AG09319 (cell line): ENCODE measurements around the gene MBP.

Source experiments
- DNase-seq: peaks from one replicate; pipeline ENCODE4 v3.0.0-alpha.2; 2010; ENCODE audit warnings: low read depth; ENCODE audit errors: extremely low read depth
- TF ChIP-seq, protein P1 (sequence below): IDR thresholded peaks from 2 replicates; pipeline ENCODE4 v1.5.1; 2011; ENCODE audit warnings: low read depth, mild to moderate bottlenecking, inconsistent platforms, low read length, moderate library complexity

Gene MBP

DNA sequence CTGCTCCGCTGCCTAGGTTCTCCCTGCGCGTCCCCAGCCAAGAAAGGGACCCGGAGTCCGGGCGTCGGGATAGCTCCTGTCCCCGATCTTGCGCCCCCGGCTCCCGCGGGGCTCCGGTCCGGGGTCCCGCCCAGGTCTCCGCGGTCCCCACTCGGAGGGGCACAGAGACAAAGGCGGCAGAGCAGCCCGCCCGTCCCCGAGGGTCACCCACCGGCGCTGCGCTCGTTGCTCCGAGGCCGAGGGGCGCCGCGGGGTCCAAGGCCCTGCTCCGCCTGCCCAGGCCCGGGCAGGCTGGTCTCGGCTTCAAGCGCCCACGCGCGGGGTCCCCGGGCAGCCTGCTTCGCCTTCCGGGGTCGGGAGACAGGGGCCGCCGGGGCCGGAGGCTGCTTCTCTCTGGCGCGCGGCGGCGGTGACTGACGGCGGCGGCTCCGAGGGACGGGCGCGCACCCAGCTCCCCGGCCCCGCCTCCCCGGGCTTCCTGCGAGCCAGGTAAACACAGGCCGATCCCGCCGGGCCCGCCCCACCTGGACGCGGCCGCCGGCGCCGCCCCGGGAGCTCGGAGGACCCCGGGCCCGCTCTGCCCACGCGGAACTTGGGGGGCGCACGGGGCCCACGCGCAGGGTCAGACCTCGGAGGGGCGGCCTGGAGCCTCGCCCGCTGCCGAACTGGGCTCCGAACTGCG, at the start of gene MBP:
TSS of gene MBP (minus strand) at position 415 of the 682 bp plus-strand sequence. CDS start 27,522 bp downstream, outside the sequence.
- TF ChIP-seq, protein P1, sequence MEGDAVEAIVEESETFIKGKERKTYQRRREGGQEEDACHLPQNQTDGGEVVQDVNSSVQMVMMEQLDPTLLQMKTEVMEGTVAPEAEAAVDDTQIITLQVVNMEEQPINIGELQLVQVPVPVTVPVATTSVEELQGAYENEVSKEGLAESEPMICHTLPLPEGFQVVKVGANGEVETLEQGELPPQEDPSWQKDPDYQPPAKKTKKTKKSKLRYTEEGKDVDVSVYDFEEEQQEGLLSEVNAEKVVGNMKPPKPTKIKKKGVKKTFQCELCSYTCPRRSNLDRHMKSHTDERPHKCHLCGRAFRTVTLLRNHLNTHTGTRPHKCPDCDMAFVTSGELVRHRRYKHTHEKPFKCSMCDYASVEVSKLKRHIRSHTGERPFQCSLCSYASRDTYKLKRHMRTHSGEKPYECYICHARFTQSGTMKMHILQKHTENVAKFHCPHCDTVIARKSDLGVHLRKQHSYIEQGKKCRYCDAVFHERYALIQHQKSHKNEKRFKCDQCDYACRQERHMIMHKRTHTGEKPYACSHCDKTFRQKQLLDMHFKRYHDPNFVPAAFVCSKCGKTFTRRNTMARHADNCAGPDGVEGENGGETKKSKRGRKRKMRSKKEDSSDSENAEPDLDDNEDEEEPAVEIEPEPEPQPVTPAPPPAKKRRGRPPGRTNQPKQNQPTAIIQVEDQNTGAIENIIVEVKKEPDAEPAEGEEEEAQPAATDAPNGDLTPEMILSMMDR, result no peak
- DNase-seq, result no peak

DNA sequence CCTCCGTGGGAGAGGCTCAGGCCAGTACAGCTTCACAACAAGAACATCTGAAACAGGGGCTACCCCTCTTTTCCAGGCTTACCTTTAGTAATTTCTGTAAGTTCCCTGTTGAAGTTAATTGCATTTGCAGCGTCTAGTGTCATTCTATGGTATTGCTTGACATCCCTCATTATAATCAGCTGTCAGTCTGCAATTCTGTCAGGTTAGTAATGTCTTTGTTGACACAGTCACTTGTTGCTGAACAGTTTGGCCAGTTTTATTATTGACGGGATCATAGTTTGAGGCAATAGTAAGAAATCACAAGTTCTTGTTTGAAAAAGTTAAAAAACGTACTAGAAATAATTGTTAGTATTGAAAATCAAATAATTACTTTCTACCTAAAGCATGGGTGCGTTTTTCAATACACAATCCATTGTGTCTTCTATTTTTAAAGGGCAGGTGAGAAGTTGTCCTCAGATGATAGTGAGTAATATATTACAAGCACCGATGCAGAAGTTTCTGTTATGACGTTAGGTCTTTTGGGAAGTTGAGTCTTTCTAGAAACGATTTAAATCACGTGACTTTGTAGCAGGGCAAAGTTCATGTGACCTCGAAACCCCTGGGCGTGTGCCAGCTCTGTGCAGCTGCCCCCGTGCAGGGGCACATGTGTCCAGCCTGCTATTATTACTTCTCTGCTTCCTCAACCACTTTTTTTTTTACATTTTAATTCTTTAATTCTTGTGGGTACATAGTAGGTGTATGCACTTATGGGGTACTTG, 49.5 kb upstream of the MBP start:
- TF ChIP-seq, protein P1, result no peak

DNA sequence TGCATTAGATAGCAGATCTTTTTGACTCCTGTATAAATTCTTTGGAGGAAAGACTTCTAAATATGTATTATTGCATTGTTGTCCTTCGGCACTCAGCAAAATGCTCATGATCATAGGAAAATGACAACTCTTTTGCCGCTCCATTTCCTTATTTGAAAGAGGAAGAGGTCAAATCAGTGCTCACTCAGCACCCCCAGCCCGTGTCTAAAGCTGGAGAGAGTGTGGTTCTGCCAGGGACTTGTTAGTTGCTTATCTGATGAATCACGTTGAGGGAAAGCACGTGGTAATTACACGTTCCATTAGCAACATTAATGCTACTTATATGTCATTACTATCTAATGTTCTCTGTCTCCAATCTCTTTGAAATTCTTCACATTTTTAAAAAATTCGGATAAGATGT, 46.0 kb upstream of the MBP start:
- no peak for DNase-seq
- TF ChIP-seq, protein P1, result no peak

More for the DNA sequence above, 49.5 kb upstream of the MBP start:
- no peak for DNase-seq

DNA sequence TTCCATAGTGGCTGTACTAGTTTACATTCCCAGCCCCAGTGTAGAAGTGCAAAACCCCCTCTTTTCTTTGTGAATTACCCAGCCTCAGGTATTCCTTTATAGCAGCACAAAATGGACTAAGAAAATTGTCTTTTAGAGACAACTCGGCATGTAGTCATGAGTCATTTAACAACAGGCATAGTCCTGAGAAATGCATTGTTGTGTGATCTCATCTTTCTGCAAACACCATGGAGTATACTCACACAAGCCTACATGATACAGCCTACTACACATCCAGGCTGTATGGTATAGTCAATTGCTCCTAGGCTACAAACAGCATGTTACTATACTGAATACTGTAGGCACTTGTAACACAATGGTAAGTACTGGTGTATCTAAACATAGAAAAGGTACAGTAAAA, 44.4 kb upstream of the MBP start:
- no peak for DNase-seq
- TF ChIP-seq, protein P1, result no peak

DNA sequence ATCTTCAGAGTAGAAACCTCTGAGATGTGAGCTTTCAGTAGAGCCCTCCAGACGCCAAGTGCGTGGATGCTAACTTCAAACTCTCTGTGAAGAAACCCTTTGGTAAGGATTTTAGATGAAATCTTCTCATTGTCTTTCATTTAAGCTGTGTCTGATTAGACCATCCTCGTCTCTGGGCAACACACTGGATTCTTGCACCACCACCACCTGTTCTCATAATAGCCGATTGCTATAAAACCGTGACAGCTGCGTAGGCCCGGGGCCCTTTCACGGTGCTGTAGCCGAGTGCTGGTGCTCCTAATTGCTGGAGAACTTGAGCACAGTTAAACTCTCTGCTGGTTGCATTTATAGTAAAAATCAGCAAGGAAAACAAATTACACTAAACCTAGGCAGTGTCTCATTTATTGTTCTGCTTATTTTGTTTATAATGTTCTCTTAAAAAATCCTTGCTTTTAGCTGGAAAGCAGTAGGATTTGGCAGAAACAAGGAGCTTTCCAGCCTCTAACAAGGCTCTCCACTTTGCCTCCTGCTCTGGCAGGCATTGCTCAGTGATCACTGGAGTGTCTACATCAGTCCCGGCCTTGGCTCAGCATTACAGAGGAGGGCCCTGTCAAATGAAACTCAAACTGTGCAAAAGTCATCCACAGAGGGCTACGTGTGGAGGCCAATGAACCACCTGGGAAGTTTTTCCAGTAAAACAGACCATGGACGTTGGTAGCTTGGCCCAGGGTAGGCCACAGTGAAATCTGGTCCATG, 40.9 kb upstream of the MBP start:
- no peak for DNase-seq
- TF ChIP-seq, protein P1, result no peak

DNA sequence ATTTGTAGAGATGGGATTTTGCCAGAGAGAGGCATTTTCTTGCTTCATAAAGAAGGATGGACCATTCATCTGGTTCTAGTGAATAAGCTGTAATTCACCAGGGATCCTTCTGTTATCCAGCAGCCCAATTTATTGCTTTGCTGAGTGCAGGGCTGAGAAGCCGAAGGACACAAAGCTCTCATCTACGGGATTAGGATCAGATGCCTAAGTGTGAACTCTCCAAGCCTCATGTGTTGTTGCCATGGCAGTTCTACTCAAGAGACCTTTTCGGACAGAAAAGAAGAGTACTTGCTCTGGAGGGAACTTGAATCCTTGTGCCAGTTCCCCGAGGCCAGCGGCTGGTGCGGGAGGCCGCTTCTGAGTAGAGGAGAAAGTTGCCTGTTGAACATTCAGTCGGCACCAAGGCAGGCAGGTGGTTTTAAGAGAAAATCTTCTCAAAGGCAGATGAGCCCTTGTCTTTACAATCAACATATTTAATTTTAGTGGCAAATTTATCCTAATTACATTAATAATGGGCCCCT, 38.4 kb upstream of the MBP start:
- no peak for DNase-seq
- TF ChIP-seq, protein P1, result no peak
